Stimulated activated CD8-positive, alpha-beta memory T cell treated with anti-CD3 and anti-CD28 coated beads, Interleukin-15, amount 100 ng/mL, for 1 hour (primary cell): Measurements from ENCODE around the gene TP53BP2.
"Not testable (repeated sequence)": the region's sequence is repeated elsewhere in the genome, so short reads cannot be mapped to it uniquely, and the experiment has no call there.

Experiments used
- DNase-seq: peaks from one replicate; pipeline ENCODE4 v3.0.0-alpha.2; 2020; ENCODE audit warnings: low read depth

TP53BP2 gene

GRCh38 chr1:223828162-223828848, 17.4 kb downstream of the TP53BP2 start:
- no peak for DNase-seq

GRCh38 chr1:223827193-223827663, 18.5 kb downstream of the TP53BP2 start:
- DNase-seq: no peak

GRCh38 chr1:223825767-223826748, 19.7 kb downstream of the TP53BP2 start:
- DNase-seq: no peak

GRCh38 chr1:223824712-223825111, 21.0 kb downstream of the TP53BP2 start:
- no peak for DNase-seq

GRCh38 chr1:223824287-223824686, 21.5 kb downstream of the TP53BP2 start:
- no peak for DNase-seq

- no peak for DNase-seq
Observed at GRCh38 chr1:223820971-223821370, 24.8 kb downstream of the TP53BP2 start.

GRCh38 chr1:223820515-223820858, 25.3 kb downstream of the TP53BP2 start:
- no peak for DNase-seq

- DNase-seq: no peak
Observed at GRCh38 chr1:223819730-223820514, 25.8 kb downstream of the TP53BP2 start.

GRCh38 chr1:223817265-223817664, 28.5 kb downstream of the TP53BP2 start:
- DNase-seq: not testable (repeated sequence)

- DNase-seq: no peak
Observed at GRCh38 chr1:223815865-223816264, 29.9 kb downstream of the TP53BP2 start.

- no peak for DNase-seq
Observed at GRCh38 chr1:223815020-223815853, 30.5 kb downstream of the TP53BP2 start.

GRCh38 chr1:223813645-223814044, 32.1 kb downstream of the TP53BP2 start:
- no peak for DNase-seq

- no peak for DNase-seq
Observed at GRCh38 chr1:223811634-223812101, 34.1 kb downstream of the TP53BP2 start.

GRCh38 chr1:223810586-223810985, 35.2 kb downstream of the TP53BP2 start:
- no peak for DNase-seq

GRCh38 chr1:223809905-223810304, 35.8 kb downstream of the TP53BP2 start:
- not testable (repeated sequence) for DNase-seq

- no peak for DNase-seq
Observed at GRCh38 chr1:223803211-223803610, 42.5 kb downstream of the TP53BP2 start.

GRCh38 chr1:223802602-223803001, 43.1 kb downstream of the TP53BP2 start:
- no peak for DNase-seq

GRCh38 chr1:223802032-223802431, 43.7 kb downstream of the TP53BP2 start:
- no peak for DNase-seq

- DNase-seq: no peak
Observed at GRCh38 chr1:223796210-223796609, 49.5 kb downstream of the TP53BP2 start.

GRCh38 chr1:223794136-223794880, 51.4 kb downstream of the TP53BP2 start:
- DNase-seq: no peak
